Measurements from ENCODE around the gene CPM.

The CPM gene

DNA sequence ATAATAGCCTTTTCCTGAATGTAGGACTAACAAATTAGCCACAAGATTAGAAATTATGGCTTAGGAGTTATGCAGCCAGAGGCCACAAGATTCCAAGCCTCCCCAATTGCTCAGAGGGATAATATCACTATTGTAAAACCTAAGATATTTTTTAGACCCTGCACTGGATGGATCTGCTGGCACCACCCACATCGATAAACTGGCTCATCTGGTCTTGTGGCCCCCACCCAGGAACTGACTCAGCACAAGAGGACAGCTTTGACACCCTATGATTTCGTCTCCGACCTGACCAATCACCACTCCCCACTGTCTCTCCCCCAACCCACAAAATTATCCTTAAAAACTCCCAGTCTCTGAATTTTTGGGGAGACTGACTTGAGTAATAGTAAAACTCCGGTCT, 54.7 kb downstream of the CPM start:
- no peak for DNase-seq (ENCODE audit: low read depth)

GRCh38 chr12:68877583-68877982, 55.4 kb downstream of the CPM start:
- no peak for DNase-seq (ENCODE audit: low read depth)

GRCh38 chr12:68876461-68876860, 56.5 kb downstream of the CPM start:
- no peak for DNase-seq (ENCODE audit: low read depth)

GRCh38 chr12:68873316-68873715, 59.7 kb downstream of the CPM start:
- DNase-seq (ENCODE audit: low read depth), result no peak

- DNase-seq (ENCODE audit: low read depth), result no peak
Measured at GRCh38 chr12:68871921-68872320, 61.0 kb downstream of the CPM start.

DNA sequence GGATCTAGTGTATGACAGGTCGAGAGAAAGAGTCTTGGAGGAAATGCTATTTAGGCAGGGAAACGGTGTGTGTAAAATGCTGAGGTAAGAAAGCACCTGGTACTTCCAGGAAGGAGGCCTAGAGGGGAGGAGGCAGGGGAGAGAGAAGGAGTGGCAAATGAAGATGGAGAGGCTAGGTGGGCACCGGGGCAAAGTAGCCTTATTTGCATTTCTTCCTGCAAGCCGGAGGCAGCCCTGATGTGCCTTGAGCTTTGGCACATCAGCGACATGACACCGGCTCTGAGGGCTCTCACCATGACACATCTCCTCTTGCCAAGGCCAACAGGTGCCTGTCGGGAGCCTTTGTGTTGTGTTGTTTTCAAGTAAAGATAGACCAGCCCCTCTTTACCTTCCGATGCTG, 61.6 kb downstream of the CPM start:
- no peak for DNase-seq (ENCODE audit: low read depth)

GRCh38 chr12:68870443-68870842, 62.5 kb downstream of the CPM start:
- no peak for DNase-seq (ENCODE audit: low read depth)

GRCh38 chr12:68870011-68870410, 63.0 kb downstream of the CPM start:
- no peak for DNase-seq (ENCODE audit: low read depth)

GRCh38 chr12:68868043-68868790, 64.8 kb downstream of the CPM start:
- no peak for DNase-seq (ENCODE audit: low read depth)

DNA sequence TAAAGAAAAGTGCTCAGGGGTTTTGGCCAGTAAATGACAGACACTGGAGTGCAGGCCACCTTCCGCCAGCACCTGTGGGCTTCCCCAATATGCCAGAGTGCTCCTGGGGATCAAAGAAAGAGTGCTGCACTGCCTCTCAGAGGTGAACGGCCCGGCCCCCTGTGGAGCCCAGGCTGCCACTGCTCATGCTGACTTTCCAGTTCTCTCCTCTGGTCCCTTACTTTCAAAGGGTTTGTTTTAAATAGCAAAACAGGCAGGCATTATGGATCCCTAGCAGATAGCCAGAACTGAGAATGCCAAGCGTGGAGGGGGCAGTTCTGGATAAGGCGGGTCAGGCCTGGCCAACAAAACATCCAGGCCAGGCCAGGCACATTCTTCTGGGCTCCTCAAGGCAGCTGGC, 65.4 kb downstream of the CPM start:
- DNase-seq (ENCODE audit: low read depth), result no peak

- peak; percentile 35 for DNase-seq (ENCODE audit: low read depth)
Measured at GRCh38 chr12:68866950-68867349, 66.0 kb downstream of the CPM start.

DNA sequence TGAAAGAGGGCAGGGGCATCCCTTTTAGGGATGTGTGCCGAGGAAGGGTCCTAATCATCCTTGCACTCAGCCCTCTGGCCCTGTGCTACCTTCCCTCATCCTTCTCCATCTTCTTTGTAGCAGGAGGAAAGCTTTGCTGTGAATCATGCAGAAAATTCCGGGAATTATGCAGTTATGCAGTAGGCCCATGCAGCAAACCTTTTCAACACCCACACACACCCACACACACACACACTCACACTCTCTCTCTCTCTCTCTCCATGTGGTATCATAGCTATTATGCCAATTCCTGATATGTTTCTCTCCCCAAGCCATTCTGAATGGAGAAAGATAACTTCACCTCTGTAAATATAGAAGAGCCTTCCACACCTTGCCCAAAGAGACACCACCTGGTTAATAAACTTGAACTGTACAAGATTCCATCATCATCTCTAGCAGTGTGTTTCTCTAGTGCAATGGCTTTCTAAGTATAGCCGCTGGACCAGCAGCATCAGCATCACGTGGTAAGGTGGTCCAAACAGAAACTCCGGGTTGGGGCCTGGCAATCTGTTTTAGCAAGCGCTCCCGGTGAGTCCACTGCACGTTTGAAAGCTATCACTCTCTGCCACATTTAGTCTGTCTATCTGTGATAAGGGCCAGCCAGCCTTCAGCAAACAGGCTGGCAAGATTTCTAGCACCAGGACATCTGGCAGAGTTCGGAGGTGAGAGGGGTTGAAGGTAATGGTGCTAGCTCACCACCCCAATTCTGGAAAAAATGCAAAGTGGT, 67.4 kb downstream of the CPM start:
- DNase-seq (ENCODE audit: low read depth), result no peak

GRCh38 chr12:68864604-68865003, 68.4 kb downstream of the CPM start:
- DNase-seq (ENCODE audit: low read depth), result no peak

- DNase-seq (ENCODE audit: low read depth), result peak; percentile 61
Measured at GRCh38 chr12:68863886-68864454, 69.0 kb downstream of the CPM start.

DNA sequence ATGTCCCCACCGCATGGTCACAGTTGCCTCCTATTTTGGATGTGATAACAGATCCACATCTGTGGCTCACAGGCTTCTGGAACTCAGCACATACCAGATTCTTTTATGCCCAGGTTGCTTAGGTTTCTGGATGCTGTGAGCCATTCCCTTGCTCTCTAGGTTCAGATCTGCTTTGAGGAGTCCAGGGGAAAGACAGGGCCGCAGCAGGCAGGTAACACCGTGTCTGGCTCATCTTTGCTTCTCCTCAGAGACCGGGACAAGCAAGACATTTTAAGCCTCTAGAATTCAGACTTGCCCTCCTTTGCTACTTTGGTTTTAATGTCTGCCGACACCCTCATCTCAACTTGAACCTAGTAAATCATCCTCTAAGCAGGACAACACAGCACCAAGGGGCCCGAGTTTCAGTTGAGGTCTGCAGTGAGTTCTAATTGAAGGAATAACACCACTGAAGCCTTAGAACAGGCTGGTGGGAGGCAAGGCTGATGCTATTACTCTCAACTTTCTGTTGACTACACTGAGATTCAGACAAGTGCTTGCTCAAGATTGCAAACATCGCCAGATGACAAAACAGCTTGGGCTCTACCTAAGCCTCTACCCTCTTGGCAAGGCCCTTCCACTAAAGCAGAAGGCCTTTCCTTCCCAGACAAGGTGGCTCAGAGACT, 69.7 kb downstream of the CPM start:
- DNase-seq (ENCODE audit: low read depth), result no peak

DNA sequence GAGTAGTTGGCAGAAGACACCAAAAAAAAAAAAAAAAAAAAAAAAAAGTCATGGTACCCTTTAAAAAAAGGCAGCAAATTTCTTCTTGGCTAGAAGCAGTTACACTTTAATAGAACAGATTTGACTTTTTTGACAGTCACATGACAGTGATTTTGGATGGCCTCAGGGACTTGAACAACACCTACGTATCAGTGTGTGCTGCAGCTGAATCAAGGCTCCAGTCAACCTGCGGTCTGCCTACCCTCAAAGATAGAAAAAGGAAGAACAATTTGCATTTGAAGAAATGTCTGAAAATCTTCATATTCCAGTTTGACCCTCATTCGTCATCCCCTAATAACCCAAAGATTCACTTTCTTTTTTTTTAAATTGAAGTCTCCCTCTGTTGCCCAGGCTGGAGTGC, 71.1 kb downstream of the CPM start:
- DNase-seq (ENCODE audit: low read depth), result no peak

- DNase-seq (ENCODE audit: low read depth), result no peak
Measured at GRCh38 chr12:68856510-68856909, 76.5 kb downstream of the CPM start.

GRCh38 chr12:68855771-68856170, 77.2 kb downstream of the CPM start:
- no peak for DNase-seq (ENCODE audit: low read depth)

DNA sequence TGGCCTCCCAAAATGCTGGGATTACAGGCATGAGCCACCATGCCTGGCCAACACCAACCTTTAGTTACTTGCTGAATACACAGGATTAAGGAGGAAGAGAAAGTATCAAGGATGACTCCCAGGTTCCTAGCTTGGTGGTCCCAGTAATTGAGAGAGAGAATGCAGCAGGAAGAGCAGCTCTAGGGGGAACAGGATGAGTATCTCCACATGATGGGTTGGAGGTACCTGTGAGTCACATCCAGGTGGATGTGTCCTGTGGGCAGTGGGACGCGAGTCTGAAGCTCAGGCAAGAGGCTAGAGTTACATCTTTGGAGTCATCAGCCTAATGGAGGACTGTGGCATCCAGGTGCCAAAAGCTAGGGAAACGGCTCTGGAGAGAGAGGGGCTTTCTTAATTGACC, 77.9 kb downstream of the CPM start:
- no peak for DNase-seq (ENCODE audit: low read depth)

GRCh38 chr12:68854554-68854953, 78.4 kb downstream of the CPM start:
- DNase-seq (ENCODE audit: low read depth), result no peak

DNA sequence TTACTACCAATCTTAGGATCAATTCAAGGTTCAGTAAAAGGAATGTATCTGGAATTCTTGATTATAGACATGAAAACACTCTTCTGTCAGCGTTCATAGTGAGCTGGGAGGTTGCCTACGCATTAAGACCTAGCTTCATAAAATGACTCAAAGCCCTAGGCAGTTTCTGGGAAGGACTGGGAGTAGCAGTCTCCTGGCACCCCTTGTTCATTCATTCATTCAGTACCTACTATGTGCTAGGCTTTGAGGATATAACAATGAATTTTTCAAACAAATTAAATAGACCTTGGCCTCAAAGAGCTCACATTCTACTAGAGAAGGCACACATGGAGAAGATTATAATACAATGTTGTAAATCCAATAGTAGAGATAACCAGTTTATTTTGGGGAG, 78.9 kb downstream of the CPM start:
- DNase-seq (ENCODE audit: low read depth), result no peak

GRCh38 chr12:68853396-68854077, 79.4 kb downstream of the CPM start:
- no peak for DNase-seq (ENCODE audit: low read depth)
